ENCODE results near the gene SEPTIN2.

- TF ChIP-seq CTCF (IDR thresholded peaks at IDR 0.05): no peak
- no peak for TF ChIP-seq ZNF423 (CRISPR knock-in tag; IDR thresholded peaks at IDR 0.05)
- TF ChIP-seq MAX (CRISPR knock-in tag; IDR thresholded peaks at IDR 0.05): no peak
- no peak for TF ChIP-seq SP1 (CRISPR knock-in tag; conservative IDR thresholded peaks at IDR 0.05)
- TF ChIP-seq ATF3 (CRISPR knock-in tag; conservative IDR thresholded peaks at IDR 0.05): no peak
- TF ChIP-seq TEAD4 (CRISPR knock-in tag; IDR thresholded peaks at IDR 0.05): no peak
- no peak for TF ChIP-seq CREM (CRISPR knock-in tag; IDR thresholded peaks at IDR 0.05)
- TF ChIP-seq CDX4 (CRISPR knock-in tag; IDR thresholded peaks at IDR 0.05; ENCODE audit: borderline replicate concordance): no peak
- no peak for TF ChIP-seq PRDM15 (CRISPR knock-in tag; IDR thresholded peaks at IDR 0.05)
- TF ChIP-seq JUN (CRISPR knock-in tag; IDR thresholded peaks at IDR 0.05): no peak
- no peak for TF ChIP-seq KAT7 (CRISPR knock-in tag; IDR thresholded peaks at IDR 0.05; ENCODE audit: borderline replicate concordance)
Observed at GRCh38 chr2:241324775-241325174, 9.1 kb downstream of the SEPTIN2 start.
